ENCODE results near the gene PRAMEF4. TPM values are rescaled to one million over a fixed set of nuclear protein-coding genes. Genes with fewer than 3 reads are reported as not detected.
"Not testable (repeated sequence)": the region's sequence is repeated elsewhere in the genome, so short reads cannot be mapped to it uniquely, and the experiment has no call there.

PRAMEF4 gene

DNA sequence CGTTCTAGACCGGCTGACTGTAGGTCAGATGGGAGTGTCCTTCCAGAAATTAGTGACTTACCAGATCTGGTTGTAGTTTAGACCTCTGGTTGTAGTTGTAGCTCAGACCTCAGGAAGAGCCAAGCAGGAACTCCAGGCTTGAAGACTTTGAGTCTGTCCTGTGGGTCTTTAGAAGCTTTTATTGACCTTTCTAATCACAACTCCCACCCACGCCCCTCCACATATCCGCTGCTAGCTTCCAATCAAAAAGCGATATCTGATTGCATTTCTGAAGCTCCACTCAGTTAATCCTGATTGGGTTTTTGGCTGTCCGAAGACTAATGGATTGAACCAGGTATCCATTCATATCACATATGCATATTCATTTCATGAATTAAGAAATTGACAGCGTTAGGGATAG, 37.4 kb downstream of the PRAMEF4 start, which contains the start of gene HNRNPCL1:
TSS of gene HNRNPCL1 (minus strand) at position 101 of the 400 bp plus-strand sequence. CDS start 431 bp downstream, outside the sequence.
- not testable (repeated sequence) for H3K9me3 ChIP-seq (replicated peaks; ENCODE audit: low read length); H3K36me3 ChIP-seq (ENCODE audit: insufficient read depth, low read length); H3K4me3 ChIP-seq (ENCODE audit: low read length); H3K27me3 ChIP-seq (ENCODE audit: control insufficient read depth, insufficient read depth, low read length); H3K4me2 ChIP-seq (ENCODE audit: low read length); H3K9ac ChIP-seq (ENCODE audit: low read depth, low read length); H3K4me1 ChIP-seq (ENCODE audit: control insufficient read depth, insufficient read depth, low read length)

DNA sequence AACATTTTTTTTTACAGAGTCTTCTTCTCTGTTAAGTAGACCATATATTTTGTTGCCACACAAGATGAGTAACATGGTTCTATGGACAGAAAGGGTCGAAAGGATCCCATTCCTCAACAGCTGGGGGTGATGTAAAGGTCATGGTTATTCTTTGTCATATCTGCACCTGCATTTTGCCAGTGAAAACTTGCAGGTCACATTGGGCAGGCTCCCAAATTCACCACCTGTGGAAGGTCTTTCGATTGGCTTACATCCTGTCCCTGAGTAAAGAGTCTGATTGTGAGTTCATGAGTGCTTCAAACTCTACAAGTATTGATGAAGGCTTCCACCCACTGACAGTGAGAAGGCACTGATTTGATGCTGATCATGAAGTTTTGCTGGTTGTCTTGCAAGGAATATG, 52.8 kb downstream of the PRAMEF4 start:
- H3K9me3 ChIP-seq (replicated peaks; ENCODE audit: low read length); H3K4me1 ChIP-seq (ENCODE audit: control insufficient read depth, insufficient read depth, low read length); H3K4me2 ChIP-seq (ENCODE audit: low read length); H3K9ac ChIP-seq (ENCODE audit: low read depth, low read length); H3K27me3 ChIP-seq (ENCODE audit: control insufficient read depth, insufficient read depth, low read length); H3K4me3 ChIP-seq (ENCODE audit: low read length); H3K36me3 ChIP-seq (ENCODE audit: insufficient read depth, low read length): not testable (repeated sequence)

DNA sequence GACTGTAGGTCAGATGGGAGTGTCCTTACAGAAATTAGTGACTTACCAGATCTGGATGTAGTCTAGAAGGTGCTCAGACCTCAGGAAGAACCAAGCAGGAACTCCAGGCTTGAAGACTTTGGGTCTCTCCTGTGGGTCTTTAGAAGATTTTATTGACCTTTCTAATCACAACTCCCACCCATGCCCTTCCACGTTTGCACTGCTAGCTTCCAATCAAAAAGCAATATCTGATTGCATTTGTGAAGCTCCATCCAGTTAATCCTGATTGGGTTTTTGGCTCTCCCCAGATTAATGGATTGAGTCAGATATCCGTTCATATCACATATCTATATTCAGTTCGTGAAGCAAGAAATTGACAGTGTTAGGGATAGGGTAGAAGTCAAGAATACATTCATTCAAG, 54.7 kb downstream of the PRAMEF4 start, which contains the start of gene PRAMEF11:
TSS of gene PRAMEF11 (minus strand) at position 101 of the 400 bp plus-strand sequence. CDS start 2,621 bp downstream, outside the sequence.
- H3K36me3 ChIP-seq (ENCODE audit: insufficient read depth, low read length); H3K4me2 ChIP-seq (ENCODE audit: low read length); H3K9ac ChIP-seq (ENCODE audit: low read depth, low read length); H3K9me3 ChIP-seq (replicated peaks; ENCODE audit: low read length); H3K4me3 ChIP-seq (ENCODE audit: low read length); H3K27me3 ChIP-seq (ENCODE audit: control insufficient read depth, insufficient read depth, low read length); H3K4me1 ChIP-seq (ENCODE audit: control insufficient read depth, insufficient read depth, low read length): not testable (repeated sequence)

Small RNA genes lying within 50 kb of the gene (small RNA-seq; reads per million reads assigned to genes)
- not detected for gene RNU6-1072P

All from skeletal muscle satellite cell (primary cell).